ELR (cell line): Measurements from ENCODE around the gene TRPM5.

Source experiments
- DNase-seq: peaks from one replicate; pipeline ENCODE4 v3.0.0-alpha.2; 2015; ENCODE audit warnings: low read depth

The TRPM5 gene

DNA sequence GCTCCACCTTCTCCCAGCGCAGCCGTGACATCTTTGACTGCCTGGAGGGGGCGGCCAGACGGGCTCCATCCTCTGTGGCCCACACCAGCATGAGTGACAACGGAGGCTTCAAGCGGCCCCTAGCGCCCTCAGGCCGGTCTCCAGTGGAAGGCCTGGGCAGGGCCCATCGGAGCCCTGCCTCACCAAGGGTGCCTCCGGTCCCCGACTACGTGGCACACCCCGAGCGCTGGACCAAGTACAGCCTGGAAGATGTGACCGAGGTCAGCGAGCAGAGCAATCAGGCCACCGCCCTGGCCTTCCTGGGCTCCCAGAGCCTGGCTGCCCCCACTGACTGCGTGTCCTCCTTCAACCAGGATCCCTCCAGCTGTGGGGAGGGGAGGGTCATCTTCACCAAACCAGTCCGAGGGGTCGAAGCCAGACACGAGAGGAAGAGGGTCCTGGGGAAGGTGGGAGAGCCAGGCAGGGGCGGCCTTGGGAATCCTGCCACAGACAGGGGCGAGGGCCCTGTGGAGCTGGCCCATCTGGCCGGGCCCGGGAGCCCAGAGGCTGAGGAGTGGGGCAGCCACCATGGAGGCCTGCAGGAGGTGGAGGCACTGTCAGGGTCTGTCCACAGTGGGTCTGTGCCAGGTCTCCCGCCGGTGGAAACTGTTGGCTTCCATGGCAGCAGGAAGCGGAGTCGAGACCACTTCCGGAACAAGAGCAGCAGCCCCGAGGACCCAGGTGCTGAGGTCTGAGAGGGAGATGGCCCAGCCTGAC, 41.2 kb downstream of the TRPM5 start:
- no peak for DNase-seq

DNA sequence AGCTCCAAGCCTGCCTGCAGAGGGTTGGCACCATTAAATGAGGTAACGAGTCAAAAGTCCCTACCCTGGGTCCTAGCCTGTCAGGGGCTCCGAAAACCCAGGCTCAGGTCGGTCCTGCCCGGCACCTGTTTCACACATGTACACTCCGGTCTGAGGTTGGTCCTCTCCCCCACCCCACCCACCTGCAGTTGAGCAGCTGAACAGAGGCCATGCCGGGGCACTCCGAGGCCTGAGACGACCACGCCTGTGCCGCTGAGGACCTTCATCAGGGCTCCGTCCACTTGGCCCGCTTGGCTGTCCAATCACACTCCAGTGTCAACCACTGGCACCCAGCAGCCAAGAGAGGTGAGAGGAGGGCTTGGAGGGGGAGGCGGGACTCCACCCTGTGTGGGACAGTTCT, 42.2 kb downstream of the TRPM5 start:
- DNase-seq: no peak

DNA sequence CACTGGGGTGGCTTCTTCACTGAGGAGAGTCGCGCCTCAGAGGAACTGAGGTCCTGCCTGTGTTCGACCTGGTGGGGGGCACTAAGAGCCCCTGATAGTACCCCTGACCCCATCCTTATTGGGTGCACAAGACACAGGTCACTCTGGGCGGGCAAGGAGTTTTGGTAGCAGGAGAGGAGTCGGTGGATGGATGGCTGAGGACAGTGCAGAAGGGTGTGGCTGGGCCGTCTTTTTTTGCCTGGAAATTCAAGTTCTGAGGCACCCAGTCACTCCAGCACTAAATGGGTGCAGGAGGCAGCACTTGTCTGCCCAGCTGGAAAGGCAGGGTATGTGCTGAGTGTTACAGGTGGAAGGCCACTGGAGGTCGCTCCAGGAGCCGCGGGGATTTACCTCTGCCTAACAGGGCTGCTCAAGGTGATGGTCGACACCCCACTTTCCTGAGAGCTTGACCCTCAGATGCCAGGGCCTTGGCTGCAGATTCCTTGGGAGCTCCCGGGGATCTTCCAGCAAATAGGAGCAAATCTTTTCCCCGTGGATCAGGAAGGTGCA, 42.8 kb downstream of the TRPM5 start:
- DNase-seq: no peak

DNA sequence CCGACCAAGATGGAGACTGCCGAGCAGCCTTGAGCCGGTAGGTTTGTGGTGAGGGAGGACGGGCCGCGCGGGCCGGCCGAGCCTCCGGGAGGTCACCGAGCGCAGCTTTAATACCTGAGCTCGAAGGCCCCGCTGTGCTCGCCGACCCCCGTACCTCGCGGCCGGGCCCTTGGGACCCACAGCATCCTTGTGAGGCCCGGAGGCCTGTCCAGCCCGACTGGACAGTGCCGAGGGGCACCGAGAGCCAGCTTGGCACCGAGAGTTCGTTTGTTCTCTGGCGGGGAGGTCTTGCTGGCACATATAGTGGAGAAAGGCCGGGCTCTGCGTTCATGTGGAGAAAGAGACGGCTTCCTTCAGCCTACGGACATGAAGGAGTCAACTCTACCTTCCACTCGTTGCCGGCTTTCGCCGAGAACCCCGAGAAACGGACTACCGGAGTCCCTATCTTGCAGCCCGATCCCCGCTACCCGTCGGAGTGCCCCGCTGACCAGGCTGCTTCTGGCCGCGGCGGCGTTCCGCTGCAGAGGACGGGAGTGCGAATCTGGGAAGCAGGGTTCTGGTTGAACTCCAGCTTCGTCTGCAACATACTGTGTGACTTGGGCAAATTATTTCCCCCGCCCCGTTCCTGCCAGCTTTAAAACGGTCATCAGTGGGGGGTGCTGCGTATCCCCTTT, 43.4 kb downstream of the TRPM5 start:
- DNase-seq: peak; percentile 25

DNA sequence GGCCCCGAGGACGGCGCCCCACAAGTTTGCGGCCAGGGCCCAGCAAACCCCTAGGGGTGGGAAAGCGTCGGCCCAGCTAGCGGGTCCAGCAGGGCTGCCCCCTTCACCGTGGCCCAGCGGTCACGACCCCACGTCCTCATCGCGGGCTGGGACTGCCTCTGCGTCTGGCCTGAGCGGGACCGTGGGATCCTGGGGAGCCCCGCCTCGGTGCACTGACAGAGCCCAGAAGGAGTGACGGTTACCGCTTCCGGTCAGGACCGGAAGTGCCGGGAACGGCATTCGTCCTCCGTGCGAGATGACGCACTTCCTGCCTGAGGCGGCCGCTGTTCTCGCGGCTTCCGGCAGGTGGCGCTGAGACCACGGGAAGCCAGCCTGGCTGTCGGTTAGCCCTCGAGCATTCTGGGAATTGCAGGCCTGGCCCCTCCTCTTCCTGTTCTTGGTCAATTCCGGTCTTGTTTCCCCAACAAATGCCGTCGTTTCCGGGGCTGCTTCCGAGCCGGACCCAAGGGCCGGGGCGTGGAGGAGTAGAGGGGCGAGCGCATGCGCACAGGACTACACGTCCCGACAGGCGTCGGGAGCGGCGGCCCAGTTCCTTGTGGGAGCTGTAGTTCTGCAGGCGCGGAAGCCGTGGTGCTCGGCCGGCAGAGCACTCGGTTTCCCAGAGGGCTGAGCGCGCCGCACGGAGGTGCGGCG, 44.1 kb downstream of the TRPM5 start, which contains the start of gene TSSC4:
Gene TSSC4 (plus strand): TSS at position 682 of the 693 bp plus-strand sequence. CDS start 1,884 bp downstream, outside the sequence.
- peak; percentile 100 for DNase-seq

DNA sequence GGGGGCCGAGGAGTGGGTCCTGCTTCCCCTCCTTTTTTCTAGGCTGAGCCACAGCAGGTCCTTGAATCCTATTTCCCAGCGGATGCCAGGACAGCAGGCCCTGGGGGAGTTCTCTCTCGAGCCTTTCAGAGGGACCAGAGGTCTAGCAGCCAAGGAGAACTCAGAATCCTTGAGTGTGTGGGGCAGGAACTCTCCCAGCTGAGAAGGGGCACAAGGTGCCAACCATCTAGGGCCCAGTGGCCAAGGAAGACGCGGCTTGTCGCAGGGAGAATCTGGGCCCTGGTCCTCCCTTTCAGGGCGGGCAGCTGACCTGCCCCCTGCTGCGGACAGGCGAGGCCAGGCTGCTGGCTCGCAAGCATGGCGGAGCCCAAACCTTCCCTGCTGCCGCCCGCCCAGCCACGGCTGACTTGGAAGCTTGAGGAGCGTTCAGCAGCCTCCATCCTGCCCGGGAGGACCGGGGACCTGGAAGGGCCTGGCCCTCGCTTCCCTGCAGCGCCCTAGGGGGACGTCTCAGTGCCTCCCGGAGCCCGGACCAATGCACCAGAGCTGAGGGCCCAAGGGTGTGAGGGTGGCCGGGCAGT, 44.7 kb downstream of the TRPM5 start:
- DNase-seq: no peak

DNA sequence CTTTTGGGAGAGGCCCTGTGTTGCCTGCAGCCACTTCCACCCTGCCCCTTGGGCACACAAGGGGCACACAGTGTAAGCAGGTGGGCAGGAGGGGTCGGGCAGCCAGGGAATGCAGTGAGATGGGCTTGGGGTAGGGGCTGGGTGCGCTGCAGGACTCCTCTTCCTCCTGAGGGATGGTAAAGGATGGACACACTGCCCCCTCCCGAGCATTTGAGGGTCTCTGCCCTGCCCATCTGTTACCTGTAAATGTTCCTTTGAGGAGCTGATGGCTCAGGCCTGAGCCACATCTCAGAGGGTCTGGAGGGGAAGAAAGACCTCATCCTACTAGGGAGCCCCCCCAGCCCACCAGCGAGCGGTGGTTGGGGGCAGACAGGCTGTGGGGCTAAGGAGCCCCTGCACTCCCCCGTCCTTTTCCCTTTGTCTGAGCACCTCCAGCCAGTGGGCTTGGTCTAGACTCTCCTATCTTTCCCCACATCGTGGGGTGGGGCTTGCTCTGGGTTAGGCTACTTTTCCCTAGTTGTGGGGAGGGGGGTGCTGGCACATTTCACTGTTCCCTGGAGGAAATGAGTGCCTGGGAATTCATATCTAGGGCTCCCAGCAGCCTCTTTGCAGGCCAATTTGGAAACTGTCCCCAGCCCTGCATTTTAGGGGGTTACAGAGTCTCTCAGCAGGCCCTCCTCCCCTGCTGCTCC, 45.5 kb downstream of the TRPM5 start:
- DNase-seq: no peak

DNA sequence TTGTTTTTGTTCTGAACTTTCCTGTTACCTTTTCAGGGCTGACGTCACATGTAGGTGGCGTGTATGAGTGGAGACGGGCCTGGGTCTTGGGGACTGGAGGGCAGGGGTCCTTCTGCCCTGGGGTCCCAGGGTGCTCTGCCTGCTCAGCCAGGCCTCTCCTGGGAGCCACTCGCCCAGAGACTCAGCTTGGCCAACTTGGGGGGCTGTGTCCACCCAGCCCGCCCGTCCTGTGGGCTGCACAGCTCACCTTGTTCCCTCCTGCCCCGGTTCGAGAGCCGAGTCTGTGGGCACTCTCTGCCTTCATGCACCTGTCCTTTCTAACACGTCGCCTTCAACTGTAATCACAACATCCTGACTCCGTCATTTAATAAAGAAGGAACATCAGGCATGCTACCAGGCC, 47.3 kb downstream of the TRPM5 start:
- no peak for DNase-seq

DNA sequence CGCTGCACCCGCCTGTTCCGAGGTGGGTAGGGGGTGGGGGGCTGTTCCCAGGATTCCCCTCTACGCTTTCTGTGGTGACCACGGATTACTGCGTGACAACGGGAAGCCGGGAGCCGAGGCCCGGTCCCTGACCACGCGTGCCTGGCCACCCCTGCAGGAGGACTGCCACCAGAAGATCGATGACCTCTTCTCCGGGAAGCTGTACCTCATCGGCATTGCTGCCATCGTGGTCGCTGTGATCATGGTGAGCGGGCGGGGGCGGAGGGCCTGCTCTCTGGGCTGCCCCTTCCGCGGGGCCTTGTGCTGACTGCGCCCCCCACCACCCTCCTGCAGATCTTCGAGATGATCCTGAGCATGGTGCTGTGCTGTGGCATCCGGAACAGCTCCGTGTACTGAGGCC, 47.8 kb downstream of the TRPM5 start:
- DNase-seq: no peak

DNA sequence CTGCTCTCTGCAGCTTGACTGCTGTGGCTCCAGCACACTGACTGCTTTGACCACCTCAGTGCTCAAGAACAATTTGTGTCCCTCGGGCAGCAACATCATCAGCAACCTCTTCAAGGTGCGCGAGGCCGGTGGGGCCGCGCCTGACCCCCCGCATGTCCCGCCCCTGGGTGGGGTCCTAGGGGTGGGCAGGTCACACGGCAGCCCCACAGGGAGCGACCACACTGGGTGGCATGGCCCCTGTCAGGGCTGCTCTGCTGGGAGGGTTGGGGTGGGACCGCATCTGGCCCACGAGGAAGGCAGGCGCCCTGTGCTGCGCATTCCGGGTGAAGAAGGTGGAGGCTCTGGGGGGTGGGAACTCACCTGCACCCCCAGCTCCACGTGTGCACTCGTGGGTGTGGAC, 48.5 kb downstream of the TRPM5 start:
- DNase-seq: no peak

DNA sequence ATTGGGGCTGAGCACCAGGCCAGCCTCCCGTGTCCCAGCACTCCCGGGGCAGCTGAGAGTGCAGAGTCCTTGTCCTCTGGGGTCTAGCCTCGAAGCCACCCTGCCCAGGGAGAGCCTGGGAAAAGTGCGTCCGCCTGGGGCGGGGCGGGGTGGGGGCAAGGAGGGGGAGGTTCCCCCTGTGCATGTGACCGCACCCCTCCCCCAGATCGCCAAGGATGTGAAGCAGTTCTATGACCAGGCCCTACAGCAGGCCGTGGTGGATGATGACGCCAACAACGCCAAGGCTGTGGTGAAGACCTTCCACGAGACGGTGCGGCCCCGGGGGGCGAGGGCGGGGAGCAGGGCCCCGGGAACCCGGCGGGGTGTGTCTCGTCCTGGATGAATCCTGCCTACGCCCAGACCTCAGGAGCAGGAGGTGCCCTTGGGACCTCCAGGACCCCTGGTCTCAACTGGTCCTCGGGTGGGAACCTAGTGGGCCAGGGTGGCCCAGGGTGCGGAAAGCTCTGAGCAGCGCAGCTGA, 49.0 kb downstream of the TRPM5 start:
- no peak for DNase-seq

DNA sequence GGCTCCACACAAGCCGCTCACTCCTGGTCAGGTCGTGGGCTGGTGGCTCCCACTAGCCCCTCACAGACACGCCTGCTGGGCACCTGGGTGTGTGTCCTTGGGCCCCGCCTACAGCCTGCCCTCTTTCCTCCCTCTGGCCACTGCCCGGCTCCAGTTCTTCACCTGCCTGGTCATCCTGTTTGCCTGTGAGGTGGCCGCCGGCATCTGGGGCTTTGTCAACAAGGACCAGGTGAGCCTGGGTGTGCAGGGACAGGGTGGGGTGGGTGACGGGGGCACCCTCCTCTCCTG, 49.6 kb downstream of the TRPM5 start:
- no peak for DNase-seq
